ENCODE data around the gene WDR81. TPM values are rescaled to one million over a fixed set of nuclear protein-coding genes. Genes with fewer than 3 reads are reported as not detected.
A peak's percentile ranks its signal among the peaks of the same experiment; 100 is the strongest.

The WDR81 gene
- total RNA-seq, 2 experiments from 2014 or later, result 24.8 to 25.0 TPM

DNA sequence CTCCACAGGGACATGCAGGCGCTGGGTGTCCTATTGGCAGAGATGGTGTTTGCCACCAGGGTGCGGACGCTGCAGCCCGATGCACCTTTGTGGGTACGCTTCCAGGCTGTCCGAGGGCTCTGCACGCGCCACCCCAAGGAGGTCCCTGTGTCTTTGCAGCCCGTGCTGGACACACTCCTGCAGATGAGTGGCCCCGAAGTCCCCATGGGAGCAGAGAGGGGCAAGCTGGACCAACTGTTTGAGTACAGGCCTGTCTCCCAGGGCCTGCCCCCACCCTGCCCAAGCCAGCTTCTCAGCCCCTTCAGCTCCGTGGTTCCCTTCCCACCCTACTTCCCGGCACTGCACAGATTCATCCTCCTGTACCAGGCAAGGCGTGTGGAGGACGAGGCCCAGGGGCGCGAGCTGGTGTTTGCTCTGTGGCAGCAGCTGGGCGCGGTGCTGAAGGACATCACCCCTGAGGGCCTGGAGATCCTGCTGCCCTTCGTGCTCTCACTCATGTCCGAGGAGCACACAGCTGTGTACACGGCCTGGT lies 2.8 kb downstream of the WDR81 start:
- CTCF ChIA-PET, result interaction anchor here (1.1 kb wide), 1 partner anchor 15 kb away, joined by 3 read pairs; the partner anchor contains the start of gene SERPINF2
- Histone ChIP-seq H3K9me3 (ENCODE audit: control insufficient read depth in 1 of 2, insufficient read depth in 1 of 2, low read length in 2 of 2) (no peaks in the 10 kb centered on the region), H3K27ac (ENCODE audit: low read depth in 1 of 2, low read length in 2 of 2) (no peak overlapping the region), H3K4me1 (ENCODE audit: insufficient read depth, low read length) (peaks cover 73% of the 10 kb centered on the region), H3K36me3 (ENCODE audit: insufficient read depth, low read length) (peaks cover 45% of the 10 kb centered on the region), H3K4me3 (ENCODE audit: low read length) (no peak overlapping the region), H3K27me3 (ENCODE audit: control insufficient read depth in 1 of 2, insufficient read depth in 2 of 2, low read length in 2 of 2) (no peaks in the 10 kb centered on the region)
- Mint-ChIP-seq H3K4me1 (ENCODE audit: low read depth) (peaks cover 29% of the 10 kb centered on the region), H3K36me3 (ENCODE audit: low read depth) (peaks cover 33% of the 10 kb centered on the region), H3K9me3 (no peaks in the 10 kb centered on the region), H3K27me3 (no peaks in the 10 kb centered on the region), H3K27ac (no peak overlapping the region), H3K4me3 (no peak overlapping the region)
- TF ChIP-seq, protein P1, sequence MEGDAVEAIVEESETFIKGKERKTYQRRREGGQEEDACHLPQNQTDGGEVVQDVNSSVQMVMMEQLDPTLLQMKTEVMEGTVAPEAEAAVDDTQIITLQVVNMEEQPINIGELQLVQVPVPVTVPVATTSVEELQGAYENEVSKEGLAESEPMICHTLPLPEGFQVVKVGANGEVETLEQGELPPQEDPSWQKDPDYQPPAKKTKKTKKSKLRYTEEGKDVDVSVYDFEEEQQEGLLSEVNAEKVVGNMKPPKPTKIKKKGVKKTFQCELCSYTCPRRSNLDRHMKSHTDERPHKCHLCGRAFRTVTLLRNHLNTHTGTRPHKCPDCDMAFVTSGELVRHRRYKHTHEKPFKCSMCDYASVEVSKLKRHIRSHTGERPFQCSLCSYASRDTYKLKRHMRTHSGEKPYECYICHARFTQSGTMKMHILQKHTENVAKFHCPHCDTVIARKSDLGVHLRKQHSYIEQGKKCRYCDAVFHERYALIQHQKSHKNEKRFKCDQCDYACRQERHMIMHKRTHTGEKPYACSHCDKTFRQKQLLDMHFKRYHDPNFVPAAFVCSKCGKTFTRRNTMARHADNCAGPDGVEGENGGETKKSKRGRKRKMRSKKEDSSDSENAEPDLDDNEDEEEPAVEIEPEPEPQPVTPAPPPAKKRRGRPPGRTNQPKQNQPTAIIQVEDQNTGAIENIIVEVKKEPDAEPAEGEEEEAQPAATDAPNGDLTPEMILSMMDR (IDR thresholded peaks at IDR 0.05), result no peak
- DNase-seq, result peak in 1 of 14 experiments; percentile 18
- POLR2A ChIA-PET, result interaction anchor here (0.8 to 2.9 kb wide), 3 partner anchors 11 to 43 kb away, joined by 3 to 8 read pairs (median 4); no protein-coding TSS in a partner anchor
- no peak for ATAC-seq (ENCODE audit: poor library complexity)
- intact Hi-C loops (cut with DNase I, micrococcal nuclease), result loop anchor here in 1 of 2 experiments (10.0 kb wide), 1 partner anchor 557 kb away; no protein-coding TSS in a partner anchor

DNA sequence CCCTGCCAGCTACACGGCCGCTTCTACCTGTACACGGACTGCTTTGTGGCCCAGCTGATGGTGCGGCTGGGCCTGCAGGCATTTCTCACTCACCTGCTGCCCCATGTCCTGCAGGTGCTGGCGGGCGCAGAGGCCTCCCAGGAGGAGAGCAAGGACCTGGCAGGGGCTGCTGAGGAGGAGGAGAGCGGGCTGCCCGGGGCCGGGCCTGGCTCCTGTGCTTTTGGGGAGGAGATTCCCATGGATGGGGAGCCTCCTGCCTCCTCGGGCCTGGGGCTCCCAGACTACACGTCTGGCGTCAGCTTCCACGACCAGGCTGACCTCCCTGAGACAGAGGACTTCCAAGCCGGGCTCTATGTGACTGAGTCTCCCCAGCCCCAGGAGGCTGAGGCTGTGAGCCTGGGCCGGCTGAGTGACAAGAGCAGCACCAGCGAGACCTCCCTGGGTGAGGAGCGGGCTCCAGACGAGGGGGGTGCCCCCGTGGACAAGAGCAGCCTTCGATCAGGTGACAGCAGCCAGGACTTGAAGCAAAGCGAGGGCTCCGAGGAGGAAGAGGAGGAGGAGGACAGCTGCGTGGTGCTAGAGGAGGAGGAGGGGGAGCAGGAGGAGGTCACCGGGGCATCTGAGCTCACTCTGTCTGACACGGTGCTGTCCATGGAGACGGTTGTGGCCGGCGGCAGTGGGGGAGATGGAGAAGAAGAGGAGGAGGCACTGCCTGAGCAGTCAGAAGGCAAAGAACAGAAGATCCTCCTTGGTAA lies 3.5 kb downstream of the WDR81 start:
- intact Hi-C loops (cut with DNase I, micrococcal nuclease), result loop anchor here in 1 of 2 experiments (10.0 kb wide), 1 partner anchor 557 kb away; no protein-coding TSS in a partner anchor
- peaks cover 50% of the 10 kb centered on the region for H3K36me3 ChIP-seq (ENCODE audit: insufficient read depth, low read length)
- H3K27me3 Mint-ChIP-seq, result no peaks in the 10 kb centered on the region
- ATAC-seq (ENCODE audit: poor library complexity), result no peak
- TF ChIP-seq, protein P1 (IDR thresholded peaks at IDR 0.05), result no peak
- peak overlapping the region; percentile 38 for H3K4me3 Mint-ChIP-seq
- no peak overlapping the region for H3K27ac ChIP-seq (ENCODE audit: low read depth in 1 of 2, low read length in 2 of 2)
- no peaks in the 10 kb centered on the region for H3K9me3 ChIP-seq (ENCODE audit: control insufficient read depth in 1 of 2, insufficient read depth in 1 of 2, low read length in 2 of 2)
- POLR2A ChIA-PET, result interaction anchor here (1.2 to 2.9 kb wide), 2 partner anchors 36 to 101 kb away, joined by 3 to 8 read pairs; partner anchors contain the start of gene SMYD4
- H3K27ac Mint-ChIP-seq, result no peak overlapping the region
- H3K36me3 Mint-ChIP-seq (ENCODE audit: low read depth), result peaks cover 37% of the 10 kb centered on the region
- H3K9me3 Mint-ChIP-seq, result no peaks in the 10 kb centered on the region
- H3K4me1 Mint-ChIP-seq (ENCODE audit: low read depth), result peaks cover 24% of the 10 kb centered on the region
- H3K4me1 ChIP-seq (ENCODE audit: insufficient read depth, low read length), result peaks cover 66% of the 10 kb centered on the region
- H3K4me3 ChIP-seq (ENCODE audit: low read length), result no peak overlapping the region
- no peaks in the 10 kb centered on the region for H3K27me3 ChIP-seq (ENCODE audit: control insufficient read depth in 1 of 2, insufficient read depth in 2 of 2, low read length in 2 of 2)
- CTCF ChIA-PET, result no interaction called here
- peak in 1 of 14 experiments; percentile 14 for DNase-seq

DNA sequence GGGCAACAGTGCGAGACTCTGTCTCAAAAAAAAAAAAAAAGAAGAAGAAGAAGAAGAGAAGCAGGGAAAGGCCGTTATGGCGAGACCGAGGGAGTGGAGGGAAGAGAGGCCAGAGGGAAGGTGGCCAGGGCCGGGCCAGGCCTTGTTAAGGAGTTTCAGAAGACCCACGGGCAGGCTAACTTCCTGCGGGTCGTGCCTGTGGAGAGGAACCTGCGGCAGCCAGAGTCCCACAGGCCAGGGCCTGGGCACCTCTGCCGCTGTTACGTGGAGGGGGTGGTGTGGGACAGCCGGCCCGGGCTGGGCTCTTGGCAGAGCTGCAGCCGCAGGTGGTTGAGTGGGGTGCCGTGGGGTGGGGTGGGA lies 5.4 kb downstream of the WDR81 start:
- CTCF ChIA-PET, result no interaction called here
- Histone ChIP-seq H3K4me1 (ENCODE audit: insufficient read depth, low read length) (peaks cover 51% of the 10 kb centered on the region), H3K27ac (ENCODE audit: low read depth in 1 of 2, low read length in 2 of 2) (no peak overlapping the region), H3K9me3 (ENCODE audit: control insufficient read depth in 1 of 2, insufficient read depth in 1 of 2, low read length in 2 of 2) (no peaks in the 10 kb centered on the region), H3K36me3 (ENCODE audit: insufficient read depth, low read length) (peaks cover 66% of the 10 kb centered on the region), H3K27me3 (ENCODE audit: control insufficient read depth in 1 of 2, insufficient read depth in 2 of 2, low read length in 2 of 2) (no peaks in the 10 kb centered on the region), H3K4me3 (ENCODE audit: low read length) (no peak overlapping the region)
- H3K4me3 Mint-ChIP-seq, result no peak overlapping the region
- ATAC-seq (ENCODE audit: poor library complexity) (no peak), DNase-seq (no peak)
- POLR2A ChIA-PET, result no interaction called here
- intact Hi-C loops (cut with DNase I, micrococcal nuclease), result loop anchor here in 1 of 2 experiments (10.0 kb wide), 1 partner anchor 555 kb away; no protein-coding TSS in a partner anchor
- H3K4me1 Mint-ChIP-seq (ENCODE audit: low read depth), result peaks cover 19% of the 10 kb centered on the region
- H3K36me3 Mint-ChIP-seq (ENCODE audit: low read depth), result peaks cover 38% of the 10 kb centered on the region
- TF ChIP-seq, protein P1 (IDR thresholded peaks at IDR 0.05), result no peak
- H3K27me3 Mint-ChIP-seq, result no peaks in the 10 kb centered on the region
- peak overlapping the region; percentile 62 for H3K27ac Mint-ChIP-seq
- H3K9me3 Mint-ChIP-seq, result no peaks in the 10 kb centered on the region
